Measurements from ENCODE around the gene TIMM13. TPM values are rescaled to one million over a fixed set of nuclear protein-coding genes. Genes with fewer than 3 reads are reported as not detected.
"Not testable (repeated sequence)": the region's sequence is repeated elsewhere in the genome, so short reads cannot be mapped to it uniquely, and the experiment has no call there.

Gene TIMM13
- total RNA-seq, 3 donors from 2014 or later = 27.7 to 34.4 (median 28.1) TPM

GRCh38 chr19:2394442-2395292, 32.7 kb downstream of the TIMM13 start:
- Histone ChIP-seq H3K4me1 (no peaks in the 10 kb centered on the region), H3K9me3 (no peaks in the 10 kb centered on the region), H3K27me3 (no peaks in the 10 kb centered on the region), H3K4me3 (no peak overlapping the region), H3K36me3 (no peaks in the 10 kb centered on the region), H3K27ac (no peak overlapping the region)
- no peak for DNase-seq (ENCODE audit: low spot score in 2 of 2)
- TF ChIP-seq CTCF (IDR thresholded peaks at IDR 0.05) (no peak), POLR2AphosphoS5 (IDR thresholded peaks at IDR 0.05) (no peak), POLR2A (IDR thresholded peaks at IDR 0.05) (no peak)
- intact Hi-C loops (cut with DNase I; ENCODE audit: low total_unique reads) = no loop called here

- no peak for TF ChIP-seq POLR2A (IDR thresholded peaks at IDR 0.05)
- no peak for TF ChIP-seq POLR2AphosphoS5 (IDR thresholded peaks at IDR 0.05)
- no peak for TF ChIP-seq CTCF (IDR thresholded peaks at IDR 0.05)
- intact Hi-C loops (cut with DNase I; ENCODE audit: low total_unique reads) = no loop called here
- no peaks in the 10 kb centered on the region for H3K36me3 ChIP-seq
- H3K27me3 ChIP-seq = no peaks in the 10 kb centered on the region
- H3K27ac ChIP-seq = no peak overlapping the region
- no peaks in the 10 kb centered on the region for H3K9me3 ChIP-seq
- H3K4me3 ChIP-seq = no peak overlapping the region
- H3K4me1 ChIP-seq = no peaks in the 10 kb centered on the region
- DNase-seq (ENCODE audit: low spot score in 2 of 2) = no peak
Observed at GRCh38 chr19:2394054-2394441, 33.3 kb downstream of the TIMM13 start.

- H3K9me3 ChIP-seq; H3K4me1 ChIP-seq; H3K36me3 ChIP-seq; H3K4me3 ChIP-seq; intact Hi-C loops (cut with DNase I; ENCODE audit: low total_unique reads); H3K27ac ChIP-seq; H3K27me3 ChIP-seq; DNase-seq (ENCODE audit: low spot score in 2 of 2): not testable (repeated sequence)
Observed at GRCh38 chr19:2392899-2393298, 34.5 kb downstream of the TIMM13 start.

- Histone ChIP-seq H3K4me3 (no peak overlapping the region), H3K27ac (no peak overlapping the region), H3K9me3 (no peaks in the 10 kb centered on the region), H3K36me3 (no peaks in the 10 kb centered on the region), H3K4me1 (no peaks in the 10 kb centered on the region), H3K27me3 (no peaks in the 10 kb centered on the region)
- TF ChIP-seq POLR2AphosphoS5 (IDR thresholded peaks at IDR 0.05) (no peak), CTCF (IDR thresholded peaks at IDR 0.05) (no peak), POLR2A (IDR thresholded peaks at IDR 0.05) (no peak)
- no peak for DNase-seq (ENCODE audit: low spot score in 2 of 2)
- intact Hi-C loops (cut with DNase I; ENCODE audit: low total_unique reads) = no loop called here
Observed at GRCh38 chr19:2392366-2392765, 35.0 kb downstream of the TIMM13 start.

GRCh38 chr19:2391118-2391725, 36.2 kb downstream of the TIMM13 start:
- no peaks in the 10 kb centered on the region for H3K9me3 ChIP-seq
- no peaks in the 10 kb centered on the region for H3K36me3 ChIP-seq
- H3K27me3 ChIP-seq = no peaks in the 10 kb centered on the region
- no peak for TF ChIP-seq POLR2A (IDR thresholded peaks at IDR 0.05)
- TF ChIP-seq CTCF (IDR thresholded peaks at IDR 0.05) = peak; percentile 68 to 84 (median 81)
- intact Hi-C loops (cut with DNase I; ENCODE audit: low total_unique reads) = no loop called here
- H3K4me3 ChIP-seq = no peak overlapping the region
- DNase-seq (ENCODE audit: low spot score in 2 of 2) = no peak
- H3K4me1 ChIP-seq = no peaks in the 10 kb centered on the region
- H3K27ac ChIP-seq = no peak overlapping the region

Data from breast epithelium (tissue), 4 donors.